Activated CD8-positive, alpha-beta T cell treated with anti-CD3 and anti-CD28 coated beads for 36 hours (primary cell): ENCODE results near the gene DCK. TPM values are rescaled to one million over a fixed set of nuclear protein-coding genes. Genes with fewer than 3 reads are reported as not detected.

Source experiments
- ATAC-seq: fragments of 200-7000 bp; cut with Tn5 transposase; one replicate; pipeline ENCODE4 v1.10.0; 2021; ENCODE audit warnings: mild to moderate bottlenecking, moderate library complexity
- CTCF ChIA-PET: fragments of 350-600 bp; sonication (Branson Sonifier 250); formaldehyde crosslinking; loops from one replicate; lab custom pipeline; 2021; ENCODE audit warnings: antibody characterized with exemption; lab: Charles Lee
- POLR2A ChIA-PET: fragments of 350-600 bp; sonication (Branson Sonifier 250); formaldehyde crosslinking; loops from one replicate; lab custom pipeline; 2021; ENCODE audit warnings: antibody characterized with exemption; lab: Charles Lee
- DNase-seq: peaks from one replicate; pipeline ENCODE4 v3.0.0-alpha.2; 2020
- H3K27ac Mint-ChIP-seq: one replicate; pipeline ENCODE4 v1.8.0; 2021; ENCODE audit warnings: mild to moderate bottlenecking, mixed read lengths
- H3K27me3 Mint-ChIP-seq: one replicate; pipeline ENCODE4 v1.8.0; 2021; ENCODE audit warnings: mixed read lengths
- H3K36me3 Mint-ChIP-seq: one replicate; pipeline ENCODE4 v1.8.0; 2021; ENCODE audit warnings: low read depth, mixed read lengths
- H3K4me1 Mint-ChIP-seq: one replicate; pipeline ENCODE4 v1.8.0; 2021; ENCODE audit warnings: low read depth, mixed read lengths
- H3K4me3 Mint-ChIP-seq: one replicate; pipeline ENCODE4 v1.8.0; 2021; ENCODE audit warnings: mild to moderate bottlenecking, moderate library complexity, mixed read lengths
- H3K9me3 Mint-ChIP-seq: one replicate; pipeline ENCODE4 v1.8.0; 2021; ENCODE audit warnings: mixed read lengths
- intact Hi-C: fragments of 100-400 bp; cut with micrococcal nuclease; formaldehyde crosslinking; loops from one replicate; pipeline ENCODE4 v1.10.0; 2022
- total RNA-seq, 2 experiments: library from RNA; stranded (reverse); gene quantifications; one replicate each; pipeline ENCODE4 v1.2.3, GENCODE V29; 2021
- TF ChIP-seq, protein P1 (sequence below): fragments of 200-600 bp; IDR thresholded peaks from one replicate; pipeline ENCODE4 v1.8.0; 2022; ENCODE audit warnings: antibody characterized with exemption, mild to moderate bottlenecking

DCK gene
- total RNA-seq, 2 experiments from 2014 or later: 33.6 to 37.2 TPM

DNA sequence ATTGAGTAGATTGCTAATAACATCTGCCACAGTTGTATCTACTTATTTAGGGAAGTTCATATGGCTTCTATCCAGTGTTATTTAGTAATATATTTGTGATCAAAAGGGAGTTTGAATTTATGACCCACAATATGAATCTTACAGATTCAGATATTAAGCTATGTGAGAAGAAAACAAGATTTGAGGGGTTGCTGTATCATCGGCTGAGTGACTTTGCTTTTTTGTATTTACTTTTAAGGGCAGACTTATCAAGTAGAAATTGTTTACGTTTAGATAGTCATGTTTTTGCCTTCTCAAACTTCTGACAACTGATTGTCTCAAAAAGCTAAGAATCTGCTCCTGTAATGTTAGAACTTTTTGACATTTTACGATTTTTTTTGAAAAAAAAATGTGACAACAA, 17.2 kb upstream of the DCK start:
- ATAC-seq (no peak), DNase-seq (no peak)
- Mint-ChIP-seq H3K27me3 (no peaks in the 10 kb centered on the region), H3K27ac (no peak overlapping the region), H3K4me1 (no peaks in the 10 kb centered on the region), H3K36me3 (no peaks in the 10 kb centered on the region), H3K4me3 (no peak overlapping the region), H3K9me3 (no peaks in the 10 kb centered on the region)
- intact Hi-C loops: no loop called here
- ChIA-PET CTCF (no interaction called here), POLR2A (no interaction called here)
- TF ChIP-seq, protein P1, sequence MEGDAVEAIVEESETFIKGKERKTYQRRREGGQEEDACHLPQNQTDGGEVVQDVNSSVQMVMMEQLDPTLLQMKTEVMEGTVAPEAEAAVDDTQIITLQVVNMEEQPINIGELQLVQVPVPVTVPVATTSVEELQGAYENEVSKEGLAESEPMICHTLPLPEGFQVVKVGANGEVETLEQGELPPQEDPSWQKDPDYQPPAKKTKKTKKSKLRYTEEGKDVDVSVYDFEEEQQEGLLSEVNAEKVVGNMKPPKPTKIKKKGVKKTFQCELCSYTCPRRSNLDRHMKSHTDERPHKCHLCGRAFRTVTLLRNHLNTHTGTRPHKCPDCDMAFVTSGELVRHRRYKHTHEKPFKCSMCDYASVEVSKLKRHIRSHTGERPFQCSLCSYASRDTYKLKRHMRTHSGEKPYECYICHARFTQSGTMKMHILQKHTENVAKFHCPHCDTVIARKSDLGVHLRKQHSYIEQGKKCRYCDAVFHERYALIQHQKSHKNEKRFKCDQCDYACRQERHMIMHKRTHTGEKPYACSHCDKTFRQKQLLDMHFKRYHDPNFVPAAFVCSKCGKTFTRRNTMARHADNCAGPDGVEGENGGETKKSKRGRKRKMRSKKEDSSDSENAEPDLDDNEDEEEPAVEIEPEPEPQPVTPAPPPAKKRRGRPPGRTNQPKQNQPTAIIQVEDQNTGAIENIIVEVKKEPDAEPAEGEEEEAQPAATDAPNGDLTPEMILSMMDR: no peak

DNA sequence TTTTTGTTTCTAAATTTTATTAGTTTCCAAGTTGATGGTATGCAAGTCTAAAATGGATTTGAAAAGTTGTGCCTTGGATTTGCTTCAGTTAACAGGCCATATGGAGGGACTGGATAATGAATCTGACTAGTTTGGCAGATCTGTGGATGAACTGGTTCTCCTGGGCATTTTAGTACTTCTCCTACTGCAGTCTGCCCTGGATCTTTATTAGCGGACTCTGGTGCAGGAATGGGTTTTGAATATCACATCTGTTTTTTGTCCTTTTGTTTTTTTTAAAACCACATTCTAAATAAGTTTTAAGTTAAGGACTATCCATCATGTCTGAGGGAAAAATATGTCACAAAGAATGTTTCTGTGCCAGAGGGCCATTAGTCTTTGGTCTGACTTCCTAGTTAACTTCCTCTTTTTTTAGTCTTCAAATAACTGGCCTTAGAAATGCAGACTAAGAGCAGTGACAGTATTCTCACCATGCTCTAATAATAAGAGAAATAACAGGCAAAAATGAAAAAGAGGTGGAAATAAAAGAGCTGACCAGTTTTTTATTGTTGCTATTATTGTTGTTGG, 13.9 kb upstream of the DCK start:
- CTCF ChIA-PET: no interaction called here
- DNase-seq (no peak), ATAC-seq (no peak)
- Mint-ChIP-seq H3K27ac (no peak overlapping the region), H3K4me1 (peaks cover 3% of the 10 kb centered on the region), H3K9me3 (no peaks in the 10 kb centered on the region), H3K27me3 (no peaks in the 10 kb centered on the region), H3K4me3 (no peak overlapping the region), H3K36me3 (no peaks in the 10 kb centered on the region)
- intact Hi-C loops: loop anchor here (10.0 kb wide), 1 partner anchor 205 kb away; no protein-coding TSS in a partner anchor
- POLR2A ChIA-PET: no interaction called here
- TF ChIP-seq, protein P1: no peak

DNA sequence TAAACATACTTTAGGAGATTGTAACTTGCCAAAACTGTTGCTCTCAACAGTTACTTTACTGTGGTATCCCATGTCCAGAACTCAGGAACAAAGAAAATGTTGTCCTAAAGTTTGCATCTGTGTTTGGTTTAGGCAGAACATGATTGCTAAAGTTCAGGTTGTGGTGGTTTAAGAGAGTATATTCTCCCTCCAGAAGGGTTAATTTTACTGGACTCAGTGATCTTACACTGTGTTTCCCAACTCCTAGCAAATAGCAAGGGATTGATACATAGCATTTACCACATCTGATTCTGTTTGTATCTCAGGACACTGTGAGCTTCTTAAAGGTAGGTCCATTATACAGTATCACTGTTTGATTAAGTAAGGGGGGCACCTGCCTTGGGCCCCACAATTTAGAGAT, 13.3 kb upstream of the DCK start:
- Mint-ChIP-seq H3K4me1 (peaks cover 3% of the 10 kb centered on the region), H3K36me3 (no peaks in the 10 kb centered on the region), H3K27ac (no peak overlapping the region), H3K9me3 (no peaks in the 10 kb centered on the region), H3K27me3 (no peaks in the 10 kb centered on the region), H3K4me3 (no peak overlapping the region)
- ChIA-PET POLR2A (no interaction called here), CTCF (no interaction called here)
- DNase-seq: no peak
- ATAC-seq: no peak
- intact Hi-C loops: loop anchor here (10.0 kb wide), 1 partner anchor 205 kb away; no protein-coding TSS in a partner anchor
- TF ChIP-seq, protein P1: no peak

DNA sequence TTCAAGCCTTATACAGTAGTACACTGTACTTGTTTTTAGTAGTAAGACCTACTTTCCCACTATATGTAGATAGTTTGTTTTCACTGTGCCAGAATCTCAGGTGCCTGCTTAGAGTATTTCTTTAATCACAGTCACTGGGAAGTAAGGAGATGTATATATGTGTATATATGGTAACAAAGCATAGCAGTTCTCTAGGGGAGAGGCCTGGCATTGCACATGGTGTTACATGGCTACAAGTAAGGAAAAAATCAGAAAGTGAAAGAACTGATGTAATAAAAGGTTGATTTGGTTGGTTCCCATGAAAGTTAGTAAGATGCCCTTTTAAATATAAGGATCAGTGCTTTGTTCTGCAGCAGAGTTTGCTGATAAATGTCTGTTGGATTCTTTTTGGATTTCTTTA, 9.3 kb upstream of the DCK start:
- CTCF ChIA-PET: interaction anchor here (0.7 kb wide), 1 partner anchor 25 kb away, joined by 3 read pairs; no protein-coding TSS in a partner anchor
- H3K4me3 Mint-ChIP-seq: no peak overlapping the region
- POLR2A ChIA-PET: no interaction called here
- TF ChIP-seq, protein P1: no peak
- H3K4me1 Mint-ChIP-seq: peaks cover 3% of the 10 kb centered on the region
- no peaks in the 10 kb centered on the region for H3K36me3 Mint-ChIP-seq
- no peak overlapping the region for H3K27ac Mint-ChIP-seq
- H3K9me3 Mint-ChIP-seq: no peaks in the 10 kb centered on the region
- DNase-seq (no peak), ATAC-seq (no peak)
- intact Hi-C loops: loop anchor here (10.0 kb wide), 1 partner anchor 201 kb away; no protein-coding TSS in a partner anchor
- H3K27me3 Mint-ChIP-seq: no peaks in the 10 kb centered on the region

DNA sequence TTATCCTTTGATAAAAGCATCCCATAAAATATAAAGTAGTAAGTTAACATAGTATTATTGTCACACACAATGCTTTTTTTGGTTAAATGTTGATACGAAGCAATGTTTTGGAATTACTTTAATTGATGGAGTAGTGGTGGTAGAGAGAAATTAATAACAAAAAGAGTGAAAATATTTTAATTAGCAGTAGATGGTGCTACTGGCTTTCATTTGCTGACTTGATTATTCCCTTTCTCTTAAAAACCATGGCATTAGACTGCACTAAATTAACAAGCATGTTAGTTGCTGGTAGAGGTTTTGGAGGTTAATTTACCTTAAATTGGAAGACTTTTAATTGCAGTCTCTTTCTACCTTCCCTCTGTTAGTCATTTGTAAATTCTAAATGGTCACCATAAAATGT, 8.9 kb upstream of the DCK start:
- intact Hi-C loops: loop anchor here (10.0 kb wide), 1 partner anchor 200 kb away; no protein-coding TSS in a partner anchor
- TF ChIP-seq, protein P1: no peak
- Mint-ChIP-seq H3K36me3 (no peaks in the 10 kb centered on the region), H3K27me3 (no peaks in the 10 kb centered on the region), H3K4me1 (peaks cover 3% of the 10 kb centered on the region), H3K27ac (no peak overlapping the region), H3K4me3 (no peak overlapping the region), H3K9me3 (no peaks in the 10 kb centered on the region)
- ChIA-PET CTCF (interaction anchor here (0.7 kb wide), 1 partner anchor 25 kb away, joined by 3 read pairs; no protein-coding TSS in a partner anchor), POLR2A (no interaction called here)
- ATAC-seq (no peak), DNase-seq (no peak)
